Measurements from ENCODE around the gene NT5DC3. TPM values are rescaled to one million over a fixed set of nuclear protein-coding genes. Genes with fewer than 3 reads are reported as not detected.

Gene NT5DC3
- total and polyA plus RNA-seq, 2 experiments from 2014 or later, result 2.8 to 6.3 TPM

GRCh38 chr12:103879048-103879692 is 38.1 kb upstream of the NT5DC3 start:
- H3K9me2 ChIP-seq (replicated peaks; ENCODE audit: insufficient read depth), result no peaks in the 10 kb centered on the region
- no peaks in the 10 kb centered on the region for H3K79me2 ChIP-seq
- H2AFZ ChIP-seq, result no peak overlapping the region
- H3K27me3 ChIP-seq, result no peaks in the 10 kb centered on the region
- H3K4me1 ChIP-seq (ENCODE audit: insufficient read depth), result no peaks in the 10 kb centered on the region
- H3K27ac ChIP-seq, result no peak overlapping the region
- no peak overlapping the region for H3K4me2 ChIP-seq
- no peak for DNase-seq (ENCODE audit: low spot score)
- no peak for TF ChIP-seq EZH2phosphoT487 (IDR thresholded peaks at IDR 0.05; ENCODE audit: low read depth, severe bottlenecking, unreplicated experiment)
- TF ChIP-seq CTCF (IDR thresholded peaks at IDR 0.05; ENCODE audit: poor library complexity), result no peak
- TF ChIP-seq EZH2 (IDR thresholded peaks at IDR 0.05; ENCODE audit: borderline replicate concordance), result no peak
- H3K36me3 ChIP-seq (replicated peaks; ENCODE audit: insufficient read depth, low read depth), result no peaks in the 10 kb centered on the region
- no peaks in the 10 kb centered on the region for H4K20me1 ChIP-seq (ENCODE audit: insufficient read depth, poor library complexity, severe bottlenecking)
- no peaks in the 10 kb centered on the region for H3K9me3 ChIP-seq (ENCODE audit: low read depth)
- H3K4me3 ChIP-seq, result no peak overlapping the region
- WGBS (ENCODE audit: low lambda C conversion rate, missing lambda C conversion rate), result 91% methylated on average over 9 of the region's 9 CpGs

- no peaks in the 10 kb centered on the region for H3K4me1 ChIP-seq (ENCODE audit: insufficient read depth)
- H3K9me3 ChIP-seq (ENCODE audit: low read depth), result no peaks in the 10 kb centered on the region
- H4K20me1 ChIP-seq (ENCODE audit: insufficient read depth, poor library complexity, severe bottlenecking), result no peaks in the 10 kb centered on the region
- peak; percentile 86 for DNase-seq (ENCODE audit: low spot score)
- no peak overlapping the region for H3K27ac ChIP-seq
- no peaks in the 10 kb centered on the region for H3K27me3 ChIP-seq
- no peak overlapping the region for H3K4me3 ChIP-seq
- H3K36me3 ChIP-seq (replicated peaks; ENCODE audit: insufficient read depth, low read depth), result no peaks in the 10 kb centered on the region
- H3K4me2 ChIP-seq, result peak overlapping the region; percentile 35
- TF ChIP-seq CTCF (IDR thresholded peaks at IDR 0.05; ENCODE audit: poor library complexity) (peak; percentile 80), EZH2 (IDR thresholded peaks at IDR 0.05; ENCODE audit: borderline replicate concordance) (no peak)
- no peak overlapping the region for H2AFZ ChIP-seq
- H3K79me2 ChIP-seq, result no peaks in the 10 kb centered on the region
- WGBS (ENCODE audit: low lambda C conversion rate, missing lambda C conversion rate), result 15% methylated on average over 5 of the region's 5 CpGs
- H3K9me2 ChIP-seq (replicated peaks; ENCODE audit: insufficient read depth), result no peaks in the 10 kb centered on the region
Measured at GRCh38 chr12:103877934-103878510, 37.0 kb upstream of the NT5DC3 start.

- Histone ChIP-seq H2AFZ (no peak overlapping the region), H3K4me2 (no peak overlapping the region), H4K20me1 (ENCODE audit: insufficient read depth, poor library complexity, severe bottlenecking) (no peaks in the 10 kb centered on the region), H3K27me3 (no peaks in the 10 kb centered on the region), H3K4me1 (ENCODE audit: insufficient read depth) (no peaks in the 10 kb centered on the region), H3K36me3 (replicated peaks; ENCODE audit: insufficient read depth, low read depth) (no peaks in the 10 kb centered on the region), H3K9me3 (ENCODE audit: low read depth) (no peaks in the 10 kb centered on the region), H3K9me2 (replicated peaks; ENCODE audit: insufficient read depth) (no peaks in the 10 kb centered on the region), H3K27ac (no peak overlapping the region), H3K4me3 (no peak overlapping the region), H3K79me2 (no peaks in the 10 kb centered on the region)
- no peak for DNase-seq (ENCODE audit: low spot score)
- 73% methylated on average over 1 of the region's 1 CpG for WGBS (ENCODE audit: low lambda C conversion rate, missing lambda C conversion rate)
- TF ChIP-seq CTCF (IDR thresholded peaks at IDR 0.05; ENCODE audit: poor library complexity), result no peak
- no peak for TF ChIP-seq EZH2phosphoT487 (IDR thresholded peaks at IDR 0.05; ENCODE audit: low read depth, severe bottlenecking, unreplicated experiment)
- TF ChIP-seq EZH2 (IDR thresholded peaks at IDR 0.05; ENCODE audit: borderline replicate concordance), result no peak
Measured at GRCh38 chr12:103877288-103877687, 36.3 kb upstream of the NT5DC3 start.

All from hepatocyte (in vitro differentiated cells).